B cell (primary cell): Measurements from ENCODE around the gene HOXA9.

Experiments used
- CTCF ChIP-seq: fragments of 200-600 bp; IDR thresholded peaks from one replicate; pipeline ENCODE4 v1.8.0; 2022; ENCODE audit warnings: antibody characterized with exemption, mild to moderate bottlenecking
- EZH2 ChIP-seq: IDR thresholded peaks from 2 replicates; pipeline ENCODE4 v1.6.1; 2012; ENCODE audit warnings: borderline replicate concordance, low read depth, mild to moderate bottlenecking, moderate library complexity, low read length; ENCODE audit not compliant: insufficient read depth, poor library complexity, severe bottlenecking

- no peak for TF ChIP-seq CTCF
- TF ChIP-seq EZH2 = no peak
Observed at GRCh38 chr7:27112955-27113949, 52.1 kb downstream of the HOXA9 start.
